GM21529 (cell line): ENCODE data around the gene NGEF.

Source experiments
- ATAC-seq: cut with Tn5 transposase; IDR thresholded peaks from one replicate; pipeline ENCODE4 v1.9.1; 2021; ENCODE audit not compliant: unreplicated experiment

NGEF gene

DNA sequence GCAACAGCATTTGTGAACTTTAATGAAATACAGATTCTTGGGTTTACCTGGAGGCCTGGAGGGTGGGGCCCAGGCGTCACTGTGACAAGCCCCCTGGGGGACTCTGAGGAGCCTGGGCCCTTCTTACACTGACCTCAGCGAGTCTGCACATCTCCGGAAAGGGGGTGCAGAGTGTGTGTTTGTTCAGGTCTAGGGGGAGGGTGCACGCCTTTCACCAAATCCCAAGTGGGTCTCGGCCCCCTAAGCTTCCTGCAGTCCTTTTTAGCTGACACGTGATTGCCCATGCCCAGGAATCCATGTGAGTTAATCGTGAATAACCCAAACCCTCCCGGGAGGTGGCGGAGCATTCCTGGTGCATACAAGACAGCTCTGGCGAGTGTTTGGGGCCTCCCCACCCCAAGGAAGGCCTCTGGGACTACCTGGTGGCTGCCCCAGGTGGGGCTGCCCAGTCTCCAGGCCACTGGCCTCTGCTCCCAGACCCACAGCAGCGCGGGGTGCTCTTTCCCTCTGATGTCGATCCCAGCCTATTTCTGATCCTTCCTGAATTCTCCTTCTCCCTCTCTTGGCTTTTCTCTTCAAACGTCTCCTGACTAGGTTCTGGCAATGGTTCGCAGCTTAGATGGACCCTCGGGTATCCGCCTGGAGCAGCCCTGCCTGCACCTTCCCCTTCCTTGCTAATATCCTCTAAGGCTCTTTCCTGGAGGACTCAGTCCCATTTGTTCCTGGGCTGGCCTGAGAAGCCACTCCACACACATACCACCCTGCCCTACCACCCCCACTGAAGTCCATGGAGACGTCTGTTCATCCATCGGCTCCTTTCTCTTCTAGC is 10.0 kb downstream of the NGEF start:
- no peak for ATAC-seq

DNA sequence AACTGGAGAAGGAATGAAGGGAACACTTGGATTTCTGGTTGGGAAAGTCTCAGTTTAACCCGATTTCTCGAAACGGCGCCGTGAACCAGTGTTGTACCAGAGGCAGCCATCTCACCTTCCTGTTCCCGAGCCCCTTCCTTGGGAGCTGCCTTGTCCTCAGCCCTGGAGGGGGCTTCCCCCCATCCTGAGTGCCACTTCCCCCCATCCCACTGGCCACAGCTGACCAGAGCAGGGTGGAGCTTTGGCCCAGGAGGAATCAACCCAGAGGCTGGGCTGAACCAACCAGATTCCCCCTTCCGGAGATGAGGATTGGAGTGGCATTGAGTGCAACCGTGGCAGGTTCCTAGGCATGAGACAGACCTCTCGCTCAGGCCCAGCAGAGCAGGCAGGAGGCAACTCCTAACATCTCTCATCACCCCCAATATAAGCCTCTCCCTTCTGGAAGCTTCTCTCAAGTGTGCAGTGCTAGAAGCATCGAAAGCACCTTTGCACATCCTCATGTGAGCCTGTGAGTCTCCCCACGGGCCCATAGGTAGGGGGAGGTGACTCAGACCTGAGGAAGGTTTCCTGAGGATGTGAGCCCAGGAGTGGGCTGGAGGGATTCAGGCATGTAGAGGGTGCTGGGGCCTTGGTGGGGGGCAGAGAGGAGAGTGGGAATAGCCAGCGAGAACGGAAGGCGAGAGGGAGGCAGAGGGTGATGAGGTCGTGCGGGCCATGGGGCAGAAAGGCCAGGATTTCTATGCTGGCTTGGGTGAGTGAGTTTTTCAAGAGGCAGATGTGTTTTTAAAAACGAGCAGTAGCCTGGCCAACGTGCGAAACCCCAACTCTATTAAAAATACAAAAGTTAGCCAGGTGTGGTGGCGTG is 11.9 kb downstream of the NGEF start:
- no peak for ATAC-seq

DNA sequence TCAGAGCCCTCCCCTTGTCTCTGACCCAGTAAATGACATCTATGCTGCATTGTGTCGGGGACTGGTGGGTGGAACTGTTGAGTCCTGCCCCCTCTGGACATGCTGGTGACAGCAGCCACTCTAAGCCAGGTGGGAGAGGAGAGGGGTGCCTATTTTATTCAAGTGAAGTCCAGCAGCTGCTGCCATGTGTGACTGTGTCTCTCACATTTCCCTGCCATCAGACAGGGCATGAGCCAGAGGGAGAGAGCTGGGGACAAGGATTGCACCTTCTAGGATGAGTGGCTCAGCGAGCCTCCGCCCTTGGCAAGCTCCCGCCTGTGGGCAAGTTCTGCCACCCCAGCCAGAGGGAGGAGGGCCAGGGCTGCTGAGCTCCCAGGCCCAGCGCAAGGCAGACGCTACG is 13.7 kb downstream of the NGEF start:
- ATAC-seq, result no peak

DNA sequence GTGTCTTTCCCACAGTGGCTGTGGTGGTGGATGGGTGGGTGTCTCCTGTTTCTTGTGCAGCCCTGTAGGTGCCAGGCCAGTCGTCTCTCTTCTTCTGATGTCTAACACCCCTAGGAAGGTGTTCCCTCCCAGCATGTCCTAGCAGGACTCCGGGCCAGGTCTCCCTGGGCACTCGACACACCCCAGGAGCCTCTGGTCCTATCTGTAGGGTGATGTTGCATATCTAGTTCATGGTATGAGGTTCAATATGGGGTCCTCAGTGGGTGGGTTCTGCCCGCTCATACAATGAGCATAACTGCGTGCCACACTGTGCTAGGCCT is 14.4 kb downstream of the NGEF start:
- ATAC-seq, result no peak

DNA sequence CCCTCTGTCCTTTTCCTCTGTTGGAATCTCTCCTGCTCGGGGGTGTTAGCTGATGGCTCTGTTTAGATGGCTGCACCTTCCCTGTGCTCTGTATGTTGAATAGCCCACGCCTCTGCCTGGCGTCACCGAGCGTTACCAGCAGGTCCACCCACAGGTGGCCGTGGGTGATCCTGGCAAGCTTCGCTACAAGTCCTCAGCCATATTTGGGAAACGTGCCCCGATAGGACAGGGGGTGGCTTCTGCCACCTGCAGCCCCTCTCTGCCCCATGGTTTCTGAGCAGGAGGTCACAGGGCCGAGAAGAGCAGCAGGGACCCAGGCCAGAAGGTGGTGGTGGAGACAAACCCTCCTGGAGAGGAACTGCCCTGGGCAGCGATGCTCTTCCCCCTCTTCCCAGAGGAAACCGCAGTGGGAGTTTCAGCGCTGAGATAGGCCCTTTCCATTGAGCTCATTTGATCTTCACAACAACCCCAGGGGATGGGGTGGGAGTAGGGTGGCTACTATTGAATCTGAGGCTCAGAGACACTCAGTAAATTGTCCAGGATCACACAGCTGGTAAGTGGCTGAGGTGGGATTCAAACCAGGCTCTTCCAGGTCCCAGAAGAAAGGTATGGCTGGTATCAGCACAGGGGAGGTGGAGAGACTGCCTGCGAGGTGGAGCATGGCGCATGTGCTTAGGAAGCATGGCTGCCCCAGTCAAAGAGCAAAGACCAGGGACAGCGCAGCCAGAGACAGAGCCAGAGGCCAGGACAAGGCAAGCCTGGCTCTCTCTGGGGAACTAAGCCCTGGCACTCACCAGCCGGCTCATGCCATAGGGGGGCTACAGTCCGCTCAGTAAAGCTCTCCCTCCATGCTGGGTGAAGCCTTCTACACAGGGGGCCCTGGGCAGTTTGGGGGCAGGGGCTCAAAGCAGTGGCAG is 15.0 kb downstream of the NGEF start:
- ATAC-seq, result no peak

DNA sequence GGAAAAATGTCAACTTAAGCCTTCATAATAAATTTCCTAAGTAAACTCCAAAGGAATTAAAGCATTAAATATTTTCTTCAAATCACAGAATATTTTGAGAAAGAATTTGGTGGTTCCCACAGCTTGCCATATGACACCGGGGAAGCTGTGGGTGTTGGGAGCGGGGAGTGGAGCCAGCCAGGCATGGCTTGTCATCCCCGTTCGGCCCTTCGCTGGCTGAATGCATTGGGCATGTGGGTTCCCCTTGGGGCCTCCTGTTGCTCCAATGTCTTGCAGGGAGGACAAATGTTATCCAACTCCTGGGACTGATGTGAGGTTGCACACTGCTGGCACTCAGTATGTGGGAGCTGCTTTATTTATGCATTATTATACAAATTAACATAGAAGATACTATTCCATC is 18.6 kb downstream of the NGEF start:
- ATAC-seq, result no peak

DNA sequence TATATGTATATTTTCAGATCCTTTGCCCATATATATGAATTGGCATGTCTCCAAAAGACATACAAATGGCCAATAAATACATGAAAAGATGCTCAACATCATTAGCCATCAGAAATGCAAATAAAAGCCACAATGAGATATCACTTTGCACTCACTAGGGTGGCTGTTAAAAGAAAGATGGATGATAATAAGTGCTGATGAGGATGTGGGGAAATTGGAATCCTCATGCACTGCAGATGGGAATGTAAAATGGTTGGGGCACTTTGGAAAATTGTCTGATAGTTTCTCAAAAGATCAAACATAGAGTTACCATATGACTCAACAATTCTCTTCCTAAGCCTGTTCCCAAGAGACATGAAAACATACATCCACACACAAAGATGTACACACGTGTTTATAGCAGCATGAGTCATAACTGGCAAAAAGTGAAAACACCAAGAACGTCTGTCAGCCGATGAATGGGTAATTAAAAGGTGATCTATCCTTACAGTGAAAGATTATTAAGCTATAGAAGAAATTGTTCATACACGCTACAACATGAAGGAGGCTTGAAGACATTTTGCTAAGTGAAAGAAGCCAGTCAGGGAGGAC is 19.7 kb downstream of the NGEF start:
- no peak for ATAC-seq

DNA sequence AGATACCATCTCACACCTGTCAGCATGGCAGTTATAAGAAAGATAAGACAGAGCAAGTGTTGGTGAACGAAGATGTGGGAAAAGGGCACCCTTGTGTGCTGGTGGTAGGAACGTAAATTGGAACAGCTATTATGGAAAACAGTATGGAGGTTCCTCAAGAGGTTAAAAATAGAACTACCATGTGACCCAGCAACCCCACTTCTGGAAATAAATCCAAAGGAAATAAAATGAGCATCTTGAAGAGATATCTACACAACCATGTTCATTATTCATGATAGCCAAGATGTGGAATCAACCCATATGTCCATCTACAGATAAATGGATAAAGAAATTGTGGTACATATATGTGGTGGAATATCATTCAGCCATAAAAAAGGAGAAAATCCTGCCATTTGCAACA is 26.9 kb downstream of the NGEF start:
- ATAC-seq, result no peak

DNA sequence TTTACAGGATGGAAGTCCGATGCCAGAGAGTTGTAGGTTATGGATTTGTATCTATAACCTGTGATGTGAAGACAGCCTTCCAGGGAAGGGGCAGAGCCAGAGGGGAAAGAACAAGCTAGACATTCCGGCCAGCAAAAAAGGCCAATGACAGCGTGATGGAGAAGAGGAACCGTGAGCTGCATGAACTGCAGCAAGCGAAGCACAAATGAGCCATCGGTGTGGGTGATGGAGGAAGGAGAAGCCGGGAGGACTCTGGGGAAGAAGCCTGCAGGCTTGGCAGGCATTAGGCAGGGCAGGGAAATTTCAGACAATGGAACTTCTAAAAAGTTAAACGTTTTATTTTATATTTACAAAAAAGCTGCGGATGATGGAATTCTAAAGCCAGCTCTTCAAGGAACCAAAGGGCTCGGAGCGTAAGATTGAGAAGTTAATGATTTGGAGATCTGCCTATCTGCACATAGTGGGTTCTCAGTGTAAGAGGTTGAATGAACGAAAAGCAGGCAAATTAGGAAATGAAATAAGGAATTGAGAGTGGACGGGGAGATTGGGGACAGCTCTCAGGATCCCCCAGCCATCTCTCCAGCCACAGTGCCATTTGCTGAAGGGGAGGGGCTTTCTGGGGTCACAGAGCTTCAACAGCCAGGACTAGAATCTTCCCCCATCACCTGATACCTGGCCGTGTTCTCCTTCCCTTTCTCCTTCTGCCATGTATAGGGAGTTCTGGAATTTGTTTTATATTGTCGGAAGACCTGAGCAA is 28.4 kb downstream of the NGEF start:
- ATAC-seq, result no peak

DNA sequence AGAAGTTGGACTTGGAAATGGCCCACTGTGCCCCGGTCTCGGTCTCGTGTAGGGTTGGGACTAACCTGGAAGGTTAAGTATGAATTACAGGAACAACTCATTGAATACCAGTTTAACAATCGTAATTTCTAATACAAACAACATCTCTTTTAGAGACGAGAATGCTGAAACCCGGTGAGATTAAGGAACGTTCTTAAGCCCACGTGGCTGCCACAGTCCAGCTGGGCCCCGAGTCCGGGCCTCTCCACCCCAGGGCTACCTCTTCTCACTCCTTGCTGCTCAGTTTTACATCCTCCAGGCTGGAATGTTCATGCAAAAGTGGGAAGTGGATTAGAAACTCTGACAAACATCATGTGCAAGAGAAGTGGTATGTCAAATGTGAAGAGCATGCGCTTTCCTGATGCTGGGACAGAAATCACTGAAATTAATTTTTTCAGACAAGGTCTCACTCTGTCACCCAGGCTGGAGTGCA is 29.4 kb downstream of the NGEF start:
- no peak for ATAC-seq

DNA sequence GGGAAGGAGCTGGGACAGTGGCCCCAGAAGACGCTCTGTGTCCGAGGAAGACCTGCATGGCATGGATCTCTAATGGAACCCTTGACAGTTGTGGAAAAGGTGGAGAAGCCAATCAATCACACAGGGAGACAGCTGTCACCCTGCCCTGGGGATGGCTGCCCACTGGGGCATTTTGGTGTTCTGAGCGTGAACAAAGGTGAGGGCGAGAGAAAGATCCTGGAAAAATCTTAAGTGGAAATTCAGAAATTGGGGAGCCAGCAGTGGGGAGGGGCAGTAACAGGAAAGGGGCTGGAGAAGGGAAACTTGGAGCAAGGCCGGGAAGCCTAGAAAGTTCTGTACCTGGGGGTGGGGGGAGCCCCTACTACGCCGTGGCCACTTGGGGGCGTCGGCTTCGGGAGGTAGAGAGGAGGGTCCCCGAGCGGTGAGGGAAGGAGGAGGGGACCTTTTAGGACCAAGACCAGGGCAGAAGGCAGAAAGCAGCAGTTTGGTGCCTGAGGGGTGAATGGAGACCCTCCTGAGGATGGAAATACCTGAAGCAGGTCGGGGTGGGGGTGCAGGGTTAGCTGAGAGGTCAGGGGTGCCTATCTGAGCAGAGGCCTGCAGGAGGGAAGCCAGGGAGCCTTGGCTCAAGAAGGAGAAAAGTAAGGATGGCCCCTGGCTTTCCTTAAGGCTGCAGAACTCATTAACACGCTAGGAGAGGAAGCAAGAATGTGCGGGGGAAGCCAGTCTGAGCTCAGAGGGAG is 30.0 kb downstream of the NGEF start:
- ATAC-seq, result no peak

DNA sequence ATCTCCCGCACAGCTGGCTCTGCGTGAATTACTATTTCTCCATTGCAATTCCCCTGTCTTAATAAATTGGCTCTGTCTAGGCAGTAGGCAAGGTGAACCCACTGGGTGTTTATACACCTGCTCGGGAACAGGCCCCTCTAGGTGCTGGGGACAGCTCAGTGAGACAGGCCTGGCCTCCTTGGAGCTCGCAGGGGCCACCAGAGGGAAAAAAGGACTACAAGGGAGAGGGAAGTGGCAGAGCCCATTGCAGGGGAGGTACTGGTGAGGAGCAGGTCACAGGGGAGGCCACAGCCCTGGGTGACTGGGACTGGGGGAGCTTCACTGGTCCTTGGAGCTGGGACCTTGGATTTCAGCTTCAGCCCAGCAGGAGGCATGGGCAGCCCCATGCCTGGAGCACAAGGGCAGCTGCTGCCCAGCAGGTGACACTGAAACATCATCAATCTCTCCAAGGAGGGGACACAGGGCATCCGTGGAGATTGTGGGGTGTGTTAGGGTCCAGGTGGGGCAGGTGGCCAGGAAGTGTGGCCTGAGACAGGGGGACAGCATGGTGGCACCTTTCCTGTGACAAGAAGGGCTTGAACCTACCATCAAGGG is 31.2 kb downstream of the NGEF start:
- no peak for ATAC-seq

DNA sequence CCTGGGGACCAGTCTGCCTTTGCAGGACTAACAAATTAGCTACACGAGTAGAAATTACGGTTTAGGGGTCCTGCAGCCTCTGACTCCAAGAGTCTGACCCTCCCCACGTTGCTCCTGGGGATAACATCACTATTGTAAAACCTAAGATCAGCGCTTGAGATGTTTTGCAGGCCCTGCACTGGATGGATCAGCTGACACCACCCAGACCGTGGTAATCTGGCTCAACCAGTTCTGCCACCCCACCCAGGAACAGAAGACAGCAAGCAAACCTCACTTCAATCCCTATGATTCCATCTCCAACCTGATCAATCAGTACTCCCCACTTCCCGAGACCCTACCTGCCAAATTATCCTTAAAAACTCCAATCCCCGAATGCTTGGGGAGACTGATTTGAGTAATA is 31.7 kb downstream of the NGEF start:
- no peak for ATAC-seq

DNA sequence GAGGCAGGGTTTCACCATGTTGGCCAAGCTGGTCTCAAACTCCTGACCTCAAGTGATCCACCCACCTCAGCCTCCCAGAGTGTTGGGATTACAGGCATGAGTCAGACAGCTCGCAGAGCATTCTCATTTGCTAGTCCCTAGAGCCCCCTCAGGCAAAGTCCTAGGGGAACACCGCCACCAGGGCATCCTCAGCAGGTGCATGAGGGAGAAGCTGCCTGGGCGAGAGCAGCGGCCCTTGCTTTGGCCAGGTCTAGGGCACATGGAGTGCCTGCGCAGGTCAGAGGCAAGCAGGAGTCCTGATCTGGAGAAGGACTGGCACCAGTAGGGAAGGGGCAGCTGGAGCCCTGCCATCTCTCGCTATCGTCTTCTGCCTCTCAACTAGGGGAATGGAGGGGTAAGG is 32.4 kb downstream of the NGEF start:
- ATAC-seq, result no peak

DNA sequence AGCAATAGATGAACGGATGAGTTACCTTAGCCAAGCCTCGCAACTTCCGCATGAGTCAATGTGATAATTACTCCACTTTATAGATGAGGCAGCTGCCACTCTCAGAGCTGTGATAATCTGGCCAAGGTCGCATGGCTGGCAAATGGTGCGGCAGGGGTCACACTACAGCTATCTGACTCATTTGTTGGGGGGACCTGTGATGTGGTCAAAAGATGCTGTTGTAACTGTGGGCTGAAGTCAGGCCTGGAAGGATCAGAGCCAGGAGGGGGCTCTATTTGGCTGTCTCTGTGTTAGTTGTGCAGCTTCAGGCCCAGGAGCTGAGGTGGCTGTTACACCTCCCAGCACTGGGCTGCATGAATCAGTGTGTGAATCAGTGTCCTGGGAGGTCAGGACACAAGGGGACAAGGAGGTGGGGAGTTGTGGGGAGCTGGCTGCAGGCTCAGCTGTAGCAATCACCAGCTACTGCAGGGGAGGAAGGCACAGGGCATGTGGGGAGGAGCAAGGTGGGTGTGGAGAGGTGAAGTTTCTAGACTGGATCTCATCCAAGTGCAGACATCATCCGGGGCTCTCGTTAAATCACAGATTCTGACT is 33.1 kb downstream of the NGEF start:
- no peak for ATAC-seq

DNA sequence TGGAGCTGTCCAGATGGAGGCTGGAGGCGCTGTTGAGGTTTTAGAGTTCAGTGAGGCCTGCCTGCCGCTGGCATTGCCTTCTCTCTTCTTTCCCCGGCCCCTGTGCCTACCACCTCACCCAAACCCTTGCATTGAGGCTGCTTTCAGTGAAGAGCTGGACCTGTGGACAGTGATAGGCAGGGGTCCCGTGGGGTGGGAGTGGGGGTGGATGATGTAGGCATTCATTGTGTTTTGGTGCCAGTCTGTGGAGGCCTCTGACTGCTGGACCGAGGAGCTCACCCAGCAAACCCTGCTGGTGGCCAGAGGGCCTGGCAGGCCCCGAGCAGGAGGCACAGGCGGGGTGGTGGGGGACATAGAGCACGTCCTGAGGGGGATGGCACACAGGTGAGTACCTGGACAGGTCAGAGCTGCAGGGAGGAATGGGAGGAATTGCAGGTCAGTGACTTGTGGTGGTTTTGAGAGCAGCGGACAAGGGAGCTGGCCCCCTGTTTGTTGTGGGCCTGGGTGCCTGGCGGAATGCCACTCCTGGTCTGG is 35.6 kb downstream of the NGEF start:
- ATAC-seq, result no peak

DNA sequence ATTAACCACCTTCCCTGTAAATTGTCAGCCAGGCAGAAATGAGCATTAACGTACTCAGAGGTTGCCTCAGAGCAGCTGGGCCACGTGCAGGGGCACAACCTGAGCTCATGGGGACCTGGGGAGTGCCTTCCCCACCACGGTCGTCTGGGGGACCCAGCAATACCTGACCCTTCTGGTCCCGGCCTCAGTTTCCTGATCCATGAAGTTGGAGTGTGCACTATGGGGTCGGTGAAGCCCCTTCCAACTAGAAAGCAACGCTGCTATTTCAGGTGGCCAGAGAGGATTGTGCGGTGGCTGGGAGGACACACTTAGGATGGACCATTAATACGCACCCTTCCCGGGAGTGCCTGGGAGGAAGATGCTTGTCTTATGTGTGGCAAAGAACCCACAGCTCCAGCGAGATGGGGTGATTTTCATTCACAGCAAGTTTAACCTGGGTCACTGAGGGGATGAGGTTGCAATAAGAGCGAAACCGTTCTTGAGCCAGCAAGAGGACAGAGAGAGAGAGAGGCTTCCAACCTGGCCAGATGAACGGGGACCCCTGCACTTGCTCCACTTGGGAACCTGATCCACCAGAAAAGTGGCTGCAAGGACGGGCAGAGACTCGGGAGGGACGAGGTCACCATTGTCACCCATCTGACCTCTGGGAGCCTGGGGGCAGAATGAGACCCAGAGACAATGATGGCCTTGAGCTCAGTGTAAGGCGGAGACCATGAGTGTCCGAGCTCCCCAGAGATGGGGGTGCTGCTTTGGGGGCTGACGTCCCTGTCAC is 36.2 kb downstream of the NGEF start:
- no peak for ATAC-seq

DNA sequence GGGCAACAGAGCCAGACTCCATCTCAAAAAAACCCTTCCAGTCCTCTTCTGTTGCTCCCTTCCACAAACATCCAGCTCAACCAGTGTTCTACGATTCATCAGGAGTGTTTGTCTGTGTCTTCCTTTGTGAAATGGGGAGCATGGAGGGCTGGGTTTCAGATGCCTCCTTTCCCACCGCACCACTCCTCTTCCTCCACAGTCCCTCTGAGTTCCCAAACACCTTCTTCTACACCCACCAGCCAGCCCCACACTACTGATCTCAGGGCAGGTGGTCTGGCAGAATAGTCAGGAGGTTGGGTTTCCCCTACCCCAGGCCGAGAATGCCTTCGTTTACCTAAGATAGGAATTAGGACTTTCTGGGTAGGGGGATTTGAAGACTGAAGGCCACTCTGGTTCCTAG is 36.9 kb downstream of the NGEF start:
- no peak for ATAC-seq
